NB4 (cell line): ENCODE data around the gene CDKN3.

Experiments
- CTCF ChIP-seq: IDR thresholded peaks from one replicate; pipeline ENCODE4 v1.5.1; 2012; ENCODE audit warnings: low read depth, low read length
- MAX ChIP-seq: IDR thresholded peaks from 2 replicates; pipeline ENCODE4 v1.6.1; 2011; ENCODE audit warnings: low read depth, low read length
- MYC ChIP-seq: IDR thresholded peaks from 2 replicates; pipeline ENCODE4 v1.6.1; 2011; ENCODE audit warnings: low read depth, low read length
- POLR2A ChIP-seq: IDR thresholded peaks from 2 replicates; pipeline ENCODE4 v1.6.1; 2011; ENCODE audit warnings: mild to moderate bottlenecking; ENCODE audit not compliant: insufficient read length; ENCODE audit errors: extremely low read depth

- no peak for TF ChIP-seq MAX
- no peak for TF ChIP-seq CTCF
- no peak for TF ChIP-seq POLR2A
- TF ChIP-seq MYC, result no peak
Observed at GRCh38 chr14:54423991-54424390, 27.2 kb downstream of the CDKN3 start.
